NOMO-1 treated with DMSO at 0.1 percent for 48 hours (cell line): ENCODE results near the gene ATP11B.

Experiments used
- DNase-seq: peaks from one replicate; lab custom pipeline; 2025; ENCODE audit not compliant: unreplicated experiment; lab: John Stamatoyannopoulos, UW

ATP11B gene

DNA sequence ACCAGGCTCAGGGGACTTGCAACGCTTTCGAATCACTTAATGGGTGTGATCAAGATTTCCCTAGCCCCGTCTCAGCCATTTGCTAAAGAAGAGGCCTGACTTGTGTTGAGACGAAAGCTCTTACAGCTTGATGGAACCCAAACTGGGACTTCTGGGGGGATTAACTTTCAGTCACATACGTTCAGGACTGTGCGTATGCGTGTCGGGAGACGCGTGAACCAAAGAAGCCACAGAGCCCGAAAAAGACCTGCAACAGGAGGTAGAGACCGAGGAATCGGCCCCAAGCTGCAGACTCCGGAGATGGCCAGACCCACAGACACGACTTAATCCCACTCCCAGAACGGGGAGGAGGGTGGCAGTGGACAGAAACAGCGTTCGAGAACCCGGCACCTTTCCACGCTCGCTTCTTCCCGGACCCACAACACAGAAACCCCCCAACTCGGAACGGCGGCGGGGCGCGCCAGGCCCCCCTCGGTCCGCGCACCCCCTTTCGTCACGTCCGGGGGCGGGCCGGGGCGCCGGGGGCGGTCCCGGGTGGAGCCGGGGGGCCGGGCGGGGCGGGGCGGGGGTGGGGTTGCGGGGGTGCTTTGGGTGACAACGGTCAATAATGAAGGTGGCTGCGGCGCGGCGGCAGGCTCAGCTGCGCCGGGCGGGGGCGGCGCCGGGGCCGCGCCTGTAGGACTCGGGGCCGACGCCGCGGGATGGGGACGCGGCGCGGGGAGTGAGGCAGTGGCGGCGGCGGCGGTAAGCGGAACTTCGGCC is at the start of gene ATP11B:
Gene ATP11B, plus strand, starts transcription at position 604 of the 762 bp plus-strand sequence. CDS start 256 bp downstream, outside the sequence.
- DNase-seq: peak; percentile 84

DNA sequence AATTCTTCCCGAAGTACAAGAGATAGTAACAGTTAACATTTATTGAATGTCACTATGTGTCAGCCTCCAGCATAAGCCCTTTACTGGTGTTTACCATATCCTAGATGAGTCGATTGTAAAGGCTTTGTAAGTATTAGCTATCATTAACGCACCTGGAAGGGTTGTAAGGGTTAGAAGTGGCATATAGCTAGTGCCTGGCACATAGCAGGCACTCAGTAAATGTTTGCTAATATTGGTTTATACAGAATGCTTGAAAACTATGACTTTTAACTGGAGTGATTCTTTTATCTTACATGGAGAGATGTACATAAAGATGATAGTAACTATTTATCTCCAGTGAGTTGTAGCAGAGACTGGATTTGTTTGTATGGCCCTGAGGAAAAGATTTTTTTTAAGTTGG is 46.3 kb upstream of the ATP11B start:
- DNase-seq: no peak

DNA sequence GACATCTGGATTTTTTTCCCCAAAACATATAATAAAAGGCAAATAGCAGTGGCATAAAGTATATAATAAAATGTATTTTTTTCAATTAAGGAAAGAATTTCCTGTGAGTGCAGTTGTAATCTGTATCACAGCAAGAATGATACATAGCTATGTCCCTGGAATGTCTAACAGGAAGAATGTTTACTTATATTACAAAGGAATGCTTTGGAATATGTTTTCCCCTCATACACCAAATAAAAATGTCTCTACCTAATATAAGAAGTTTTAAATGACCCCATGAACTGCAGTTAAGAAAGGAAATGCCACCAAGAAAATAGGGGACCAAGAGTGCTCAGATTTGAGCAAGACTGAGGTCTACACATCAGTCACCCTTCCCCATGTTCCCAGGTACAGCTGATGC is 38.0 kb upstream of the ATP11B start:
- DNase-seq: no peak

DNA sequence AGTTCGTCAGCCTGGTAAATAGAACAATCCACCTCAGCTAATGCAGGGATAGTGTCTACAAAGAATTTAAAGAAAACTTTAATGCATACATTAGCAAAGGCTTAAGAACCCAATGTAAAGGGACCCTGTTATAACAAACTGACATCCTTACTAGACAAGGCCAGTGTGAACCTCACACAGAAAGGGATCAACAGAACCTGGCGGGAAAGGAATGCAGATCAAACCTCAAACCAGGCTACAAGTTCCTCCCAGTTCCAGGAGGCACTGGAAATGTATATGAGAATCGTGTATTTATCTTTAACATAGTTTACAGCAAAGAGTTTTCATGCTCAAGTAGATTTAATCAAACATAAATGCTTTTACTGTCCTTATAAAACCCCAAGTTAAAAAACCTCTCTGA is 37.6 kb upstream of the ATP11B start:
- DNase-seq: no peak

DNA sequence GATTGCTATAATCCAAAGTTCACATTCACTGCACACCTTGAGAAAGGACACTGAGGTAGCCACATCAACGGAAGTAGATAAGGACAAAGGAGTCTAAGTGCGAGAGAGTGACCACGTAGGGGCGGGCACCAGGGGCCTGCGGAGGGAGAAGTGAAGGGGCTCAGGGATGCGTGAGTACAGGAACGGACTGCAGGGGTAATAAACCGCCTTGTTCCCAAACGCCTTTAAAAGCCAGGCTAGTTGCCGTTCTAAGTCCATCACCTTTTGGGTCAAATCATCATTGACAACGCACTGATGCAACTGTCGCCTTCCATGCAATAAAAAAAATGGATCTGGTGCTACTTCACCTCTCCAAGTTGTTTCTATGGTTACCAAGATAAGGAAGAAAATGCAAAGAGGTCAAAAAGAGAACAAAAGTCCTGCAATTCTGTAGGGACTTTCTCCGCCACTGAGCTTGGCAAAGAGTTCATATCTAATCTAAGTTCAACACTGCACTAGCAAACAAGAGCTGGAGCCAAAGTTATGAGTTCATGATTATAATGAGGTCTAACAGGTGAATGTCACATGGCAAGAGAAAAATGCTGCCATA is 32.6 kb upstream of the ATP11B start:
- DNase-seq: no peak

DNA sequence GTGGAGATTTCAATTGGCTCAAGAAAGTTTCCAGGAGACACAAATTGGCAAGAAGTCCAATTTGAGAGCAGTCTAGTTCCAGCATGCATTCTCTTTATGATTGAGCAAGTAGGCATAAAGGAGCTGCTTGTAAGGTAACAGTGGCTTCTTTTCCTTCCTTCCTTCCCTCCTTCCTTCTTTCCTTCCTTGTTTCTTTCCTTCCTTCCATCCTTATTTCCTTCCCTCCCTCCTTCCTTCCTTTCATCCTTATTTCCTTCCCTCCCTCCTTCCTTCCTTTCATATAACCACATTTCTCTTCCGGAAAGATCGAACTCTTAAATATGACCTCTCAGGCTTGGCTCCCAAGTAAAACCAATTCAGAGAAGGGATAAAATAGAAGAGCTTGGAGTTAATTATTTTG is 29.4 kb upstream of the ATP11B start:
- DNase-seq: no peak

DNA sequence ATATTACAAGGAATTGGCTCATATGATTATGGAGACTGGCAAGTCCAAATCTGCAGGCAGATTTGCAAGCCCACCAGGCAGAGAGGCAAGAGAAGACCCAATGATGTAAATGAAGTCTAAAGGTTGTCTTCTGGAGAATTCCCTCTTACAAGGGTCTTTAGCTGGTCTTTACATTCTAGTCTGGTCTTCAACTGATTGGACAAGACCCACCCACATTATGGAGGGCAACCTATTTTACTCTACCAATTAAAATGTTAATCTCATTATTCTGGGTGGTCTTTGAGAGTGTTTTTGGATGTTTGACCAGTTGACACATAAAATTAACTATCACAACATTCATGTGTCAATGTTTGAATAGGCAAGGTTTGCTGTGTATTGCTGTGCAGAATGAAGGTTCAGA is 28.0 kb upstream of the ATP11B start:
- DNase-seq: no peak

DNA sequence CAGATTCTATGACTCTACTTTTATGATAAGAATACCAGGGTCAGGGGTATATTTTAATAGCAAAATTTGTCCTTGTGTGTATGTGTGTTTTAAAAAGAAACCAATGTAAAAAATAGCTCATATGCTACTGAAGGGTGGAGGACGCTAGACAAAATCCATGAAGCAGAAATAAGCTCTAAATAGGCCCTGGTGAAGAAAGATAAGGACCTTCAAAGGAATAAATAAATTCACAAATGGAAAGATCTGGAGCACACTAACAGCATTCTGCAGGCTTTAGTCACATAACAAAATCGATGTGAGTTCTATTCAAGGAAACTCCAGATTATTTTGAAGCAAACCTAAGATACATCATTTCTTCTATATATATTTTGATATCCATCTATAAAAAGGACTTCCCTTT is 27.2 kb upstream of the ATP11B start:
- no peak for DNase-seq

DNA sequence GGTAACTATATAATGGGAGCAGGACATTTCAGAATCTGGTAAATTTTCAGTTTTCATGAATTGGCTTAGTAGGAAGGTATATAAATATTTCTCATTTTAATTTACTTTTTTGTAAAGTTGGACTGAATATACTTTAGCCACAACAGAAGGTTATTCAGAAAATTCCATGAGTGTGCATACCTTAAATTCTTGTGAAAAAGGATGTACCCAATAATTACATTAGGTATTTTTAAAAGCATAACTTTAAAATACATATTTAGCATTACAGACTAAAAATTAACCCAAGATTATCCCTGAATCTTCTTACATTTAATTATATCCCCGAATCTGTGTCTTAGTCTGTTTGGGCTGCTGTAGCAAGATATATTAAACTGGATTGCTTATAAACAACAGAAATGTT is 24.9 kb upstream of the ATP11B start:
- no peak for DNase-seq

DNA sequence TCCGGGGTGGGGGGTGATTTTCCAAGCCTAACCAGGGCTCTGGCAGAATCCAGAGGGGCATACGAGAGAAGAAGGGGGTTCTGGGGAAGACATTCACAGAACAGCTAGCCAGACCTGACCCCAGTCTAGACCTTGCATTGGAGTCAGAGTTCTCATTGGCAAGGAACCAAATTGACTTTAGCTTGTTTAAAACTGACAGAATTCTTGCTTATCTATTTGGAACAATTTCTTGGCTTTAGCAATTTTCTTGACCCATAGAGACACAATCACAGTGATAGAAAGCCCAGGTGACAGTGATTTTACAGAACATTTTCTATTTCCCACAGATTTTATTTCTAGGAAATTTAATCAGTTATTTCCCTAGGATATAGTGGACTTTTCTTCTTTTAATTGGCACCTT is 23.6 kb upstream of the ATP11B start:
- DNase-seq: no peak

DNA sequence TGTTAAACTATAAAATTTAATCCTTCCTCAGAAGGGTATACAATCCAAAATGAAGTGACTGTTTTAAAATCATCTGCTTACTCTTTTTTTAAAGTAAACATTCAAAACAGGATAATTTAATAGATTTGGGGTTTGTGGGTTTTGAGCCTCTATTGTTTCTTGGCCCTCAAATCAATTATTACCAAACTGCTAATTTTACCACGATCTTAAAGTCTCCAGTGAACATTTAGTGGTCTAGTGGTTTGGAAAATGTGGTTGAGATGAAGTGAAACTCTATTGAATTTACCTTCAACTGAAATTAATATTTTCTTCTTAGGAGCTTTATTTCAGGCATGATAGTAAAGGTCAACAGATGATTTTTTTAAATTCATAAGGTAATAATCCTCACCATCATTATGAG is 11.2 kb upstream of the ATP11B start:
- no peak for DNase-seq

DNA sequence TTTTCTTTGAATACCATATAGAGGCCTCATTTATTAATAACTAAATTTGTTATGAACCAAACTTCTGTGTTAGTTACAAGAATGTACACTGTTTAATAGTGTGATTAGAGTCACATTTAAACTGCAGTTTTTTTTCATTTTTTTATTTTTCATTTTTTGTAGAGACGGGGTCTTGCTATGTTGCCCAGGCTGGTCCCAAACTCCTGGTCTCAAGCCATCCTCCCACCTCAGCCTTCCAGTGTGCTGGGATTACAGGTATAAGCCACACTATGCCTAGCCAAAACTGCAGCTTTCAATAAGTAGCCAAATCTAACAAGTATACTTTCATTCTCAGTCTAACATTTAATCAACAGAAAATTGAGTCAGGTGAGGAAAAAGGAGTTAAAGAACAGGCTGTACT is 10.2 kb upstream of the ATP11B start:
- no peak for DNase-seq

DNA sequence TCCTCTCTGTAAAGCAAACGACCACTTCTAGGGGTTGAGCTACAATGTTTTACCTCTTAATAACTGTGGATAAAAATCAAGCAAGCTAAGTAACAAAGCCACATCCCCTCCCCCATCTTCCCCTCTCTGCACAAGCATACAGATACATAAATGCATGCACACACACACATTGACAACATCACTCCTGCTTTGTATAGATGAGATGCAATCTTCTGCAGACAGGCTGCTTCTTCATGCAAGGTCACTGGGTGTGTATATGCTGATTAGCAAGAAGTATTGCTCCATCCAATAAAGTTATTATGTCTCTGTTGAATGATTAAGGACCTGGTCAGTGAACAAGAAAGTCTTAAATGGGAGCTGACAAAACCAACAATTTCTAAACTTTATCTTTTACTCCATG is 8.8 kb upstream of the ATP11B start:
- no peak for DNase-seq

DNA sequence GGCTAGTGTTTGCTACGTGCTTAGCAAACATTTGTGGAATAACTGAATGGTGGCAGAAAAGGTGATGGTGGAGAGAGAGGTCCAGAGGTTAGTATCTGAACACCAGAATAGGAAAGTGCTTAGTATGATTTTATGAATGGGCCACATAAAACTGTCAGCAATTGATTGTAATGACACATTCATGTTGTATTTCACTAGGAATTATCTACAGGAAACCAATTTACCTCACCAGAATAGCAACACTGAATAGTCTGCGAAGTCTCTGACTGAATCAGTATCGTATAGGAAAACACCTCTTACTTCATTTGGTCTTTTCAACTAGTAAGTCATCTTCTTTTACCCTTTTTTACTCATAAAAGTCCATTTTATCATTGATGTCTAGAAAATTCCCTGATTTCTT is 8.2 kb upstream of the ATP11B start:
- no peak for DNase-seq

DNA sequence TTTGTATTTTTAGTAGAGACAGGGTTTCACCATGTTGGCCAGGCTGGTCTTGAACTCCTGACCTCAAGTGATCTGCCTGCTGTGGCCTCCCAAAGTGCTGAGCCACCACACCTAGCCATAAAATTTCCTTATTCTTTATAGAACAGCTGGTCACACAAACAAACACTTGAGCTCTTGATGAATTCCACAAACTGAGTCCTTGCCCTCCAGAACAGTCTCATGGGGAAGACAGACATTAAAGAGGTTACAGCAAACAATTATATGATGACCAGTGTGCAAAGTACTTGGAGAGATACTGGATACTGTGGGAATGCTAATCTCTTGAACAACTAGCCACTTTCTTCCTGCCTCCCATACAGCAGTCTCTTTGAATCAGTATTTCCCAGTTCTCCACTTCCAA is 7.5 kb upstream of the ATP11B start:
- no peak for DNase-seq

DNA sequence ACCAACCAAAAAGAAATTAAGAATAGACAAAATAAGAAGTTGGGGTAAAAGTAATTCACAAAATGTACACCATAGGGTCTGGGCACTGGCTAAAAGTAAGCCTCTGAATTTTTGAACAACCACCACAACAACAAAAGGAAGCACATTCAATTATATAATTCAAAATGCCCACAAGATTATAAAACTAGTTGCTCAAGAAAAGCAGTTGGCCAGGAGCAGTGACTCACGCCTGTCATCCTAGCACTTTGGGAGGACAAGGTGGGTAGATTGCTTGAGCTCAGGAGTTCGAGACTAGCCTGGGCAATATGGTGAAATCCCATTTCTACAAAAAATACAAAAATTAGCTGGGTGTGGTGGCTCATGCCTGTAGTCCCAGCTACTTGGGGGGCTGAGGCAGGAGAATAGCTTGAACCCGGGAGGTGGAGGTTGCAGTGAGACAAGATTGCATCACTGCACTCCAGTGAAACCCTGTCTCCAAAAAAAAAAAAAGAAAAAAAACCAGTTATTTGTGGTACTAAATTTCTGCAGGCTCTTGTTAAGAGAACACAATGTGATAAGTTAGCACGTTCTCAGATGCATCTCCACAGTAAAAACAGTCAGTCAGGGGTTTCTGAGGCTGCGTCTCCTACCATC is 6.6 kb upstream of the ATP11B start:
- peak; percentile 57 for DNase-seq

DNA sequence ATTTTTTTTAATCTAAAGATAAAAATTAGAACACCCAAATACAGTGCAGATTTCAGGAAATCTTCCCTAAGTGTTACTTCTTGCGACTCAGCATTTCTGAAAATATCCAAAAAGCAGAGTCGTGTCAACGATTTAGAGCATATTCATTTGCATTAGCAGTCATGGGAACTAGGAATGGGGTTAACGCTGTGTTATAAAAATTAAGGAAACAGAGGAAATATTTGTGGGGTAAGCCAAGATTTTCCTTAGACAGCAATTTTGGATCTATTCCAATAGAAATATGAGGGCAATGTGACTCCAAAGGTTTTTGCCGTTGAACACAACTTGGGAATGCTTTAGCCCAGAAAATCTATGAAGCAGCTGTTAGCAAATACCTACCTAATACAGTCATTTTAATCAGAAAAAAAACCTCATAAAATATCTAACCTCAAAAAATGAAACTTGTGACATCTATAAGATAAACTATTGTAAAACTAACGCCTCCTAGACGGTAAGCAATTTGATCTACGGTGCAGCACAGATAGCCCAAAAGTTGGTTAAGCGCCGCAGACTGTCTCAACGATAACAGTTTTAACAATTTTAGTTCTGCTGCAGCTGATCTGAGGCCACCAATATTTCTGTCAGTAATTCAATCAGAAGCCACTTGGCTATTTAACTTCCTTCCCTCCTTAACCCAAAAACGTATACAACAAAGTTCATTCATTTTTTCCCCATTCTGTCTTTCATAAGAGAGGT is 5.8 kb upstream of the ATP11B start:
- DNase-seq: peak; percentile 15

DNA sequence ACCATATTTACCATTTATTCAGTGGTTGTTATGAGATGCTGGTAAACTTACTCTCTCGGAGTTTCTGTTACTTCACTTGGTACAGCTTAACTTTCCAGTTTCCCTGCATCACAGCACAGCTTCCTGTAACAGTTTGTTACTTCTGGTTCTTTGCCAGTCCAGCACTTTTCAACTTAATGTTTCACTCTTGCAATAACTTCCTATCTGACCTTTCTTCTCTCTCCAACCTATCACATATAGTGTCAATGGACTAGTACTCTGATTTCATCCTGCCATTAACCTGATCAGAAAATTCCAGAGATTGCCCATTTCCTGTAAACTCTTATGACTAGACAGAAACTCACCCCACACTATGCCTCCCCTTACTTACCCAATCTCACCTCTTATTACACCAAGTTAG is 3.9 kb upstream of the ATP11B start:
- DNase-seq: peak; percentile 39

DNA sequence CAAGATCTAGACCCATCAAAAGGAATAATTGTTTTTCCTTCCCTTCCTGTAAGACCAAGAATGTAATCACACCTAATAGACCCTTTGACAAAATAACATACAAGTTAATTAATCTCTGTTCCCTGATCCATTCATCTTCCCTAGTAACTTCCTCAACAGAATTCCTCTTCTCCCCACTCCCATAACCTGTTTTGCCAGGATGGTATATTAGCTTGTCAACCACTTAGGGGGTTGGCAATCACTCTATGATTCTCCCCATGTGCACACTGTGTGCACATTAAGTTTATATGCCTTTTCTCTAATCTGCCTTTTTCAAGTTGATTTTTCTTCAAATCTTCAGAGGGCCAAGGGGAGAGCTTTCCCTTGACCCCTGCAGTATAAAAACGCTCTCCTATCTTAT is 2.7 kb upstream of the ATP11B start:
- no peak for DNase-seq

DNA sequence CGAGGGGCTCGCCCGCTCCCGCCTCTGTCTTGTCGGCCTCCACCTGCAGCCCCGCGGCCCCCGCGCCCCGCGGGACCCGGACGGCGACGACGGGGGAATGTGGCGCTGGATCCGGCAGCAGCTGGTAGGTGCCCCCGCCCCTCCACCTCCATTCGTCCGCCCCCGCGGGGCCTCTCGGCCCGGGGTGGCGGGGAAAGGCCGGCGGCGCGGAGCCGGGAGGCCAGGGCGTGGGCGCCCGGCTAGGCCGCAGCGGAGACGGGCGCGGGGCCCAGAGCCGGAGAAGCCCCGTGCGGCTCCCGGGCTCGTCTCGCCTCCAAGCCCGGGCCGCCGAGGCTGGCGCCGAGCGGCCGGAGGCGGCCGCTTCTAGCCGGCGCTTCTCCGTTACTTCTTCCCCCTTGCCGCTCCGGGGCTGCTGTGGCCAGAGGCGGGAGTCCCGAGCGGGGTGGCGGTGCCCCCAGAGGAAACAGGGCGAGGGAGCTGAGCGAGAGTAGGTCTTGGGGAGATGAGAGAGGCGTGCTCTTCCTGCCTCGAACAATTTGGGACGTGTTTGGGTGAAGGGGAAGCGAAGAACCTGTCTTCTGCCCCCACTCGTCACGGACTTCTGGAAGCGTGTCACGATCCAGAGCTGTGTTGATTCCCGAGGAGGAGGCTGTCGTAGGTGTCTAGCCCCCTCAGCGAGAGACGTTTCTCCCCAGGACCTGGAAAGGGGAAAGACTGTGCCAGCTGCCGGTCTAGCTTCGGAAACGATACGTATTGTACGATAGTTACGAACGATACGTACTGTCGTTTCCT is 555 bp downstream of the ATP11B start:
- peak; percentile 63 for DNase-seq
